ENCODE results near the gene HGS.
"Not testable (repeated sequence)": the region's sequence is repeated elsewhere in the genome, so short reads cannot be mapped to it uniquely, and the experiment has no call there.

The HGS gene

GRCh38 chr17:81720267-81721071 is 36.7 kb downstream of the HGS start:
- no peak for DNase-seq

GRCh38 chr17:81722184-81723120 is 38.6 kb downstream of the HGS start:
- no peak for DNase-seq

GRCh38 chr17:81723651-81724209 is 39.9 kb downstream of the HGS start:
- DNase-seq = no peak

GRCh38 chr17:81725439-81725838 is 41.6 kb downstream of the HGS start:
- DNase-seq = no peak

- DNase-seq = no peak
These were observed 42.2 kb downstream of the HGS start for GRCh38 chr17:81726004-81726403.

- DNase-seq = peak; percentile 66
These were observed 43.7 kb downstream of the HGS start for GRCh38 chr17:81727324-81728031.

GRCh38 chr17:81733507-81734404 is 49.9 kb downstream of the HGS start:
- DNase-seq = peak; percentile 81

- no peak for DNase-seq
These were observed 50.8 kb downstream of the HGS start for GRCh38 chr17:81734405-81735263.

- peak; percentile 63 for DNase-seq
These were observed 51.7 kb downstream of the HGS start for GRCh38 chr17:81735264-81736102.

- DNase-seq = no peak
These were observed 54.4 kb downstream of the HGS start for GRCh38 chr17:81737947-81738800.

GRCh38 chr17:81738801-81739393 is 55.1 kb downstream of the HGS start:
- DNase-seq = no peak

GRCh38 chr17:81739593-81739992 is 55.8 kb downstream of the HGS start:
- DNase-seq = not testable (repeated sequence)

- no peak for DNase-seq
These were observed 56.7 kb downstream of the HGS start for GRCh38 chr17:81740395-81740961.

GRCh38 chr17:81741049-81741593 is 57.3 kb downstream of the HGS start:
- no peak for DNase-seq

GRCh38 chr17:81741594-81742452 is 58.0 kb downstream of the HGS start:
- DNase-seq = no peak
